GM13976 (cell line): ENCODE data around the gene PRCD.

ENCODE experiments used
- DNase-seq: peaks from one replicate; pipeline ENCODE4 v3.0.0; 2012; ENCODE audit warnings: low spot score
- in situ Hi-C: fragments of 300-500 bp; cut with MboI; formaldehyde crosslinking; loops from one replicate; pipeline ENCODE4 v1.12.0; 2022; ENCODE audit warnings: low sequenced_read_pairs, mixed read lengths, inconsistent platforms; ENCODE audit not compliant: unreplicated experiment
- TF ChIP-seq, protein P1 (sequence below): IDR thresholded peaks from 2 replicates; pipeline ENCODE4 v1.5.1; 2012; ENCODE audit warnings: borderline replicate concordance, mild to moderate bottlenecking; ENCODE audit not compliant: insufficient read depth; ENCODE audit errors: extremely low read depth, missing control alignments, control extremely low read depth

PRCD gene

DNA sequence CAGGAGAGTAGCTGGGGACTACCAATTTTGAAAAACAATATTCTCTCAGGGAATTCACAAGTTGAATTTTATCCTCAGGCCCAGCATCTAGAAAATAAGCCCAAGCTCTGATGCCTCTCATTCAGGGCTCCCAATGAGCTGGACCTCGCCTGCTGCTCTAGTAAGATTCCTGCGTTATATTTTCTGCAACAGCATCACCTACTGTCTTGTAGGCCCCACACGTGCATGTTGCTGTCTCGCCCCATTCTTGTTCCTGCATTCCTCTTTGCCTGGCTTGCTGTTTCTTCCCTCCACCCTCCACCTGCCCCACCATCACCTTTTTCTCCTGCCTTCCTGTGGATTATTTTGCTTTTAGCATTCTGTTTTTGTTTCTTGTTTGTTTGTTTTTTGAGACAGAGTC is 54.1 kb downstream of the PRCD start:
- TF ChIP-seq, protein P1, sequence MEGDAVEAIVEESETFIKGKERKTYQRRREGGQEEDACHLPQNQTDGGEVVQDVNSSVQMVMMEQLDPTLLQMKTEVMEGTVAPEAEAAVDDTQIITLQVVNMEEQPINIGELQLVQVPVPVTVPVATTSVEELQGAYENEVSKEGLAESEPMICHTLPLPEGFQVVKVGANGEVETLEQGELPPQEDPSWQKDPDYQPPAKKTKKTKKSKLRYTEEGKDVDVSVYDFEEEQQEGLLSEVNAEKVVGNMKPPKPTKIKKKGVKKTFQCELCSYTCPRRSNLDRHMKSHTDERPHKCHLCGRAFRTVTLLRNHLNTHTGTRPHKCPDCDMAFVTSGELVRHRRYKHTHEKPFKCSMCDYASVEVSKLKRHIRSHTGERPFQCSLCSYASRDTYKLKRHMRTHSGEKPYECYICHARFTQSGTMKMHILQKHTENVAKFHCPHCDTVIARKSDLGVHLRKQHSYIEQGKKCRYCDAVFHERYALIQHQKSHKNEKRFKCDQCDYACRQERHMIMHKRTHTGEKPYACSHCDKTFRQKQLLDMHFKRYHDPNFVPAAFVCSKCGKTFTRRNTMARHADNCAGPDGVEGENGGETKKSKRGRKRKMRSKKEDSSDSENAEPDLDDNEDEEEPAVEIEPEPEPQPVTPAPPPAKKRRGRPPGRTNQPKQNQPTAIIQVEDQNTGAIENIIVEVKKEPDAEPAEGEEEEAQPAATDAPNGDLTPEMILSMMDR, result no peak
- in situ Hi-C loops, result no loop called here
- peak; percentile 20 for DNase-seq

DNA sequence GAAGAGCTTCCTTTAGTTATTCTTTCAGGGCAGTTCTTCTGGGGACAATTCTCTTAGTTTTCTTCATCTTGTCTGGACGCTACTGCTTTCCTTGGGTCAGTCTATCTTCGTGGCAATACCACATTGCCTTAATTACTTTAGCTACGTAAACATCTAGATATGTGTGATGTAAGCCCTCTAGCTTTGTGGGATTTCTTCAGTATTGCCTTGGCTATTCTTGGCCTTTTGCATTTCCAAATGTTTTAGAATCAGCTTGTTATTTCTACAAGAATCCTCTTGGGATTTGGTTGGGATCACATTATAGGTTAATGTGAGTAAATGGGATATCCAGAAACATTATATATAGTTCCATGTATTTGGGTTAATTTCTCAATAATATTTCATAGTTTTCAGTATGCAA is 54.8 kb downstream of the PRCD start:
- in situ Hi-C loops, result no loop called here
- TF ChIP-seq, protein P1, result no peak
- DNase-seq, result no peak
